Bone marrow (tissue), 2 donors: ENCODE measurements around the gene SNX17.
A peak's percentile ranks its signal among the peaks of the same experiment; 100 is the strongest.
"Not testable (repeated sequence)": the region's sequence is repeated elsewhere in the genome, so short reads cannot be mapped to it uniquely, and the experiment has no call there.

ENCODE experiments used
- DNase-seq, 2 donors: peaks; one replicate each; lab custom pipeline; 2025; lab: John Stamatoyannopoulos, UW

SNX17 gene

DNA sequence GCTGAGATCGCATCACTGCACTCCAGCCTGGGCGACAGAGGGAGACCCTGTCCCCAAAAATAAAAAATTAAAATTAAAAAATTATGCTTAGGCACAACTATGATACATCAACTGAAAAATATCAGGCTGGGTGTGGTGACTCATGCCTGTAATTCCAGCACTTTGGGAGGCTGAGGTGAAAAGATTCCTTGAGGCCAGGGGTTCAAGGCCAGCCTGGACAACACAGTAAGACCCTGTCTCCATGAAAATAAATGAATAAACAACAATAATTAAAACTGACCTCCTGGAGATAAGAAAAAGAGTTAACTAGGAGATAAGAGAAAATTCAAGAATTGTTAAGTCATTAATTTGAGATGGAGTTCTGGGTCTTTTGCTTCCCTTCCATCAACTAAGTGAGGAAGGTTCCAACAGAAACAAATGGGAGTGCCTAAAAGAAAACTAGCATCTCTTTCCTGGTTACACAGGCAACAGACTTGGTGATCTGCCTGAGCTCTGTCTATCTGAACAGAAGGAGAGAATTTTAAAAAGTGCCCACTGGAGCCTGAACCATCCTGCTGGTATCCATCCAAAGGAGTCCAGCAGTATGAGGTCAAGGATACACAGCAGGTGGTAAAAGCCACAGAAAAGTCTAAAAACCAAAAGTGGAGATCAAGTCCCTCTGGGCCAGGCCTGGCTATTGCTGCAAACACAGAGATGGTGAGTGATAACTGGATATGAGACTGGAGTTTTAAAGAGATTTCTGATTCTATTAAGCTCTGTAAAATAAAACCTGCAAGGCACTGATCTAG lies 30.1 kb downstream of the SNX17 start:
- DNase-seq: no peak

DNA sequence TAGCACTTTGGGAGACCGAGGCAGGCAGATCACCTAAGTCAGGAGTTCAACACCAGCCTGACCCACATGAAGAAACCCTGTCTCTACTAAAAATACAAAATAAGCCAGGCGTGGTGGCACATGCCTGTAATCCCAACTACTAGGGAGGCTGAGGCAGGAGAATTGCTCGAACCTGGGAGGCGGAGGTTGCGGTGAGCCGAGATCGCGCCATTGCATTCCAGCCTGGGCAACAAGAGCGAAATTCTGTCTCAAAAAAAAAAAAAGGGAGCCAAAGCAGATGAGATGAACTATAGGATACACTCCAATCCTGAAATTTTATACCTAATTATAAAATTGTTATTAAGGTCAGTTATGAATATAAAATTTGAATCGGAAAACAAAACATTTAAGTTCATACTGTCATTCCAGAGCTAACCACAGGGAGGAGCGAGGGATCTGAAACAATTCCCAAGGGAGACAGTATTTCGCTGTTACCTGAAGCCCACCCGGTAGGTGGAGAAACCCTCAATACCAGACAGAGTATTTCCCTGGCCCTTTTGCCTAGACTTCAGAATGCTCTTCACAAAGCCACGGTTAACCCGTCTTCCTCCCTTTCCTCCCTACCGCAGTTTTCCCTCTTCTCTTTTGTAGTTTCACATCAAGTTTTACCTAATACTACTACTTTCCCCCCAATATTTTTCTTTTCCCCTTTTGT lies 37.5 kb downstream of the SNX17 start:
- no peak for DNase-seq

DNA sequence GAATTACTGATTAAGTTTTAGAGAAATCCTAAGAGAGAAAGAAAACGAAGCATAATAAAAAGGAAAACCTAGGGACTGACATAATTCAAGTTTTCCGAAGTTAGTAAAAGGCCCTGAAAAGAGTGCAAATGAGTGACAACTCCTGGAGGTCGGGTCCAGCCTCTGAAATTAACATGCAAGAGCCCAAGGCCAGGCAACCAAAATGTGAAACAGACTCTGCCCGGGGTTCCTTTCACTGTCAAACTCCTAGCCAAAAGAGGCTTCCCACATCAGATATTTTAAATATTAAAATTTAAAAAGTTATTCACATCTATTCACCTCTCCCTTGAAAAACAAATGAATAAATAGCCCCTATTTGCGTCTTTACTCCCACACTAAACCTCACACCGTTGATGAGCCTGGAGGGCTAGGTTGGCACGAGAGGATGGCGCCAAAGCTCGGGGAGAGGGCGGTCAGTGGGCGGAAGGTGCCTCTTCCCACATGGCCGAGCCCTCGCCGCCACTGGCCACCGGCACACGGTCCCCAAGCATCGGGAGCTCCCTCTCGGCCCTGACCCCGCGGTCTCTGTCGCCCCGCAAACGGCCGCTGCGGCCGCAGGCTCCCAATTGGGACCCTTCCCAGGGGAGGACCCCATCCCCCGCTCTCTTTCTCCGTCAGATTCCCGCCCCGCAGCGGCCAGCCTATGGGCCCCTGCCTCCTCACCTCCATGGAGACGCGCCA lies 38.3 kb downstream of the SNX17 start:
- DNase-seq: no peak

DNA sequence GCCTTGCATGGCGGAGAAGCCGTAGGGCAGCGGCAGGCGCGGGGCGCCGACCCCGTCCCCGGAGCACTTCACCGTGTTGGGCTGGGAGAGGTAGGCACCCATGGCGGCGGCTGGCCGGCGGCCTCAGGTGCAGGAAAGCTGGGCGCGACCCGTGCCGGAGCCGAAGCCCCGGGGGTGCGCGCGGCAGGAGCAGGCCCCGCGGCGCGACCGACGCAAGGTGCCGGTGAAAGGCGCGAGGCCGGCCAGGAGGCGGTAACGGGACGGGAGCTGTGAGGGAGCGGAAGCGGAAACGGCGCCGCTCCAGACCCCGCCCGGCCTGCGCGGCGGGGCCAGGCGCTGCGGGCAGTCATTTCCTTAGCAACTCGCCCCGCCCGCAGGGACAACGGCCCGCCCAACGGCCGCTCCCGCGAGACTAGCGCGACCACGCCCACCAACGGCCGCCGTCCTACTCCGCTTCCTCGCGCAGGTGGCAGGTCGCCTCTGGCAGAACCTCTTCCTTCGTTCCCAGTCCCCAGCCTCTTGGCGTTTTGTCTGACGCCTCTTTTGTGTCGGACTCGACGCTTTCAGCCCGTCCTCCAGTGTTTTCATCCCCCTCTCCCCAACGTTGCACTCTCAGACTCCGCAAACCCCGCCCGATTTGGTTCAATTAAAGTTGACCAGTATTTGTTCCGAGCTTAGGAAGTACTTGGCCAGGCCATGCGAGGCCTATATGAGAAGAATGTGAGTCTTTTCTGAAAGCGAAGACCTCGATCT lies 39.1 kb downstream of the SNX17 start, which contains the start of gene PPM1G:
TSS of gene PPM1G (minus strand) at position 271 of the 753 bp plus-strand sequence. CDS start at position 102, 169 bp downstream.
- peak; percentile 80 to 91 for DNase-seq

DNA sequence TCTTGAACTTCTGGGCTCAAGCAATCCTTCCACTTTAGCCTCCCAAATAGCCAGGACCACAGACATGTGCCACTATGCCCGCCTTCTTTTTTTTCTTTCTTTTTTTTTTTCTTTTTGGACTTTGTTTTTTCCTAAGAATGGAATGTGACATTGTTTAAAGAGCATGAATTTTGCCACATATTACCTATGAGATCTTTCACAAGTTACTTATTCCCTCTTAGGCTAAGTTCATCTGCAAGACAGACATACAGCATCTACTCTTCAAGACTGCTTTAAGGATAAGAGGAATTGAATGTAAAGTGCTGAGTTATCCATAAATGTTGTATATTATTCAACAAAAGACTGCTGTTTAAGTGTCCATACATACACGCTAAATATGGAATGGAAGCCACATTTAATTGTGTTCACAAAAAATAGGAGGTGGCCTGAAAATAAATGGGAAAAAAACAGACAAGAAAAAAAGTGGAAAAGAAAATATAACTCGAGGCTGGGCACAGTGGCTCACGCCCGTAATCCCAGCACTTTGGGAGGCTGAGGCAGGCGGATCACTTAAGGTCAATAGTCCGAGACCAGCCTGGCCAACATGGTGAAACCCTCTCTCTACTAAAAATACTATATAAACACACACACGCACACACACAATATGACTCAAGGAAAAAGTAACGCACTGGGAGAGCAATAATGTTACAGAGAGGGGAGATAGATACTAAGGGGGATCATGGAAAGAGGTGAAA lies 42.2 kb downstream of the SNX17 start:
- no peak for DNase-seq

DNA sequence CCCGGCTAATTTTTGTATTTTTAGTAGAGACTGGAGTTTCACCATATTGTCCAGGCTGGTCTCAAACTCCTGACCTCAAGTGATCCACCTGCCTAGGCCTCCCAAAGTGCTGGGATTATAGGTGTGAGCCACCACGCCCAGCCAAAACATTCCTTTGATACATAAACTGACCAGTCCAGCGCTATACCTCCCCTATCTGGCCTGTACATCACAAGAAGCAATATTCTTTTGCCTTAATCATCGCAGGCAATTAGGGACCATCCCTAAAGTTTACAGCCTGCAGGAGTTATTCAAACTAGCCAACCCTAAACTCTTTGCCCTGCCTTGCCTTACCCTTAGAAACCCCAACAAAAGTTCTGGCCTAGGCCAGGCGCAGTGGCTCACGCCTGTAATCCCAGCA lies 45.7 kb downstream of the SNX17 start:
- no peak for DNase-seq

DNA sequence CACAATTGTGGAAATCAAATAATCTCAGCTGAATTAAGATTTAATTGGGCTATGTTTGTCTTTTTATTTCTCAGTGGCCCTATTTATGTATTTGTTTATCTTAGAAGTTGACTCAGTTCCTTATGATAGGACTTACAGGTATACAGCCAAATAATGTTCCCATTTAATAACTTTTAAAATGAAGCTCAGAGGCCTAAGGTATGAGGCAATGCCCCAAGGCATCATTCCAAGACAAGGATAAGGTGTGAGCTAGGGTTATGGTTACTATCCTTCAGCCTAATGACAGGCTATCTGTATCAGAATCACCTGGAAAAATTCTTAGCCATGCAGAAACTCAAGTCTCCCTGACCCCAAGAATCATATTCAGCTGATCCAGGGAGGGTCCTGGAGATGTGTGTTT lies 50.6 kb downstream of the SNX17 start:
- no peak for DNase-seq

DNA sequence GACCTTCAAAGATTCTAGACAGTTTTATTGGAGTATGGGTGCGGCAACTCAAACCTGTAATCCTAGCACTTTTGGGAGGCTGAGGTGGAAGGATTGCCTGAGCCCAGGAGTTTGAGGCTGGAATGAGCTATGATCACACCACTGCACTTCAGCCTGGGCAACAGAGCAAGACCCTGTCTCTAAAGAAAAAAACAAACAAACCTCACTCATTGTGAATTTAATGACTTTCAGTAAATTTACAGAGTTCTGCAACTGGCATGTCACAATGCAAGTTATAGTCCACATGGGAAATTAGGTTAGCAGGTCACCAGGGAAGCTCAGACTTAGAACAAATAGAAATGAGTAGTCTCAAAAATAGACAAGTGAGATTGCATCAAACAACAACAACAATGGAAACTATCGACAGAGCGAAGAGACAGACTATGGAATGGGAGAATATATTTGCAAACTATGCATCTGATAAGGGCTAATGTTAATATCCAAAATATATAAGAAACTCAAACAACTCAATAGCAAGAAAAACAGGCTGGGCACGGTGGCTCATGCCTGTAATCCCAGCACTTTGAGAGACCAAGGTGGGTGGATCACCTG lies 51.3 kb downstream of the SNX17 start:
- no peak for DNase-seq

DNA sequence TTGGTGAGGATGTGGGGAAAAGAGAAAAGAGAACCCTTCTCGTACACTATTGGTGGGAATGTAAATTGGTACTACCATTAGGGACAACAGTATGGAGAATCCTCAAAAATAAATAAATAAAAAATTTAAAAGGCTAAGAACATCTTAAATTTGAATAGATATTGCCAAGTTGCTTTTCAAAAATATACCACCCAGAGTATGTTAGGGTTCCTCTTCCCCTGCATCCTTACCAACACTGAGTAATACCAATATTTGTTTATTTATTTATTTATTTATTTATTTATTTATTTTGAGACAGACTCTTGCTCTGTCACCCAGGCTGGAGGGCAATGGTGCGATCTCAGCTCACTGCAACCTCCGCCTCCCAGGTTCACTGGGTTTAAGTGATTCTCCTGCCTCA lies 52.5 kb downstream of the SNX17 start:
- no peak for DNase-seq

DNA sequence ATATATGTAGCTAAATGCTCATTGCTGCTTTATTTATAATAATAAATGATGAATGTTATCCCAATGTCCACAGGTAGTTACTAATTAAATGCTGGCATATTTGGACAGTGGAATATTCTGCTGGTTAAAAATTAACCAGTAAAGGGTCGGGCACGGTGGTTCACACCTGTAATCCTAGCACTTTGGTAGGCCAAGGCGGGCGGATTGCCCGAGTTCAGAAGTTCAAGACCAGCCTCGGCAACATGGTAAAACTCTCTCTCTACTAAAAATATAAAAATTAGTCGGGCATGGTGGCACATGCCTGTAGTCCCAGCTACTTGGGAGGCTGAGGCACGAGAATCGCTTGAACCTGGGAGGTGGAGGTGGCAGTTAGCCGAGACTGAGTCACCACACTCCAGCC lies 54.6 kb downstream of the SNX17 start:
- not testable (repeated sequence) for DNase-seq
